GM18907 (cell line): ENCODE measurements around the gene TADA3.
"Not testable (repeated sequence)": the region's sequence is repeated elsewhere in the genome, so short reads cannot be mapped to it uniquely, and the experiment has no call there.

Source experiments
- ATAC-seq: cut with Tn5 transposase; IDR thresholded peaks from one replicate; pipeline ENCODE4 v1.9.1; 2021; ENCODE audit warnings: mild to moderate bottlenecking, moderate library complexity; ENCODE audit not compliant: unreplicated experiment

The TADA3 gene

GRCh38 chr3:9785602-9786001 lies 6.7 kb downstream of the TADA3 start:
- ATAC-seq: no peak

- ATAC-seq: no peak
Observed at GRCh38 chr3:9784965-9785364, 7.3 kb downstream of the TADA3 start.

- ATAC-seq: no peak
Observed at GRCh38 chr3:9783954-9784353, 8.3 kb downstream of the TADA3 start.

GRCh38 chr3:9782770-9783169 lies 9.5 kb downstream of the TADA3 start:
- no peak for ATAC-seq

- no peak for ATAC-seq
Observed at GRCh38 chr3:9781978-9782603, 10.2 kb downstream of the TADA3 start.

- ATAC-seq: no peak
Observed at GRCh38 chr3:9781551-9781950, 10.7 kb downstream of the TADA3 start.

GRCh38 chr3:9780910-9781309 lies 11.4 kb downstream of the TADA3 start:
- no peak for ATAC-seq

GRCh38 chr3:9780458-9780812 lies 11.8 kb downstream of the TADA3 start:
- no peak for ATAC-seq

- ATAC-seq: peak; percentile 68
Observed at GRCh38 chr3:9779721-9780457, 12.4 kb downstream of the TADA3 start.

GRCh38 chr3:9779075-9779593 lies 13.1 kb downstream of the TADA3 start:
- no peak for ATAC-seq

- no peak for ATAC-seq
Observed at GRCh38 chr3:9778143-9779074, 13.9 kb downstream of the TADA3 start.

GRCh38 chr3:9777694-9778021 lies 14.6 kb downstream of the TADA3 start:
- ATAC-seq: no peak

GRCh38 chr3:9776896-9777693 lies 15.2 kb downstream of the TADA3 start:
- ATAC-seq: no peak

- not testable (repeated sequence) for ATAC-seq
Observed at GRCh38 chr3:9771007-9771406, 21.3 kb downstream of the TADA3 start.

- no peak for ATAC-seq
Observed at GRCh38 chr3:9770276-9770812, 21.9 kb downstream of the TADA3 start.

GRCh38 chr3:9769426-9770275 lies 22.6 kb downstream of the TADA3 start, which contains the start of gene CAMK1:
TSS of gene CAMK1 (minus strand) at chr3:9769947. CDS start at chr3:9767749, 2,198 bp downstream.
- no peak for ATAC-seq

- no peak for ATAC-seq
Observed at GRCh38 chr3:9769012-9769411, 23.3 kb downstream of the TADA3 start.

- no peak for ATAC-seq
Observed at GRCh38 chr3:9768141-9768775, 24.0 kb downstream of the TADA3 start.

- ATAC-seq: no peak
Observed at GRCh38 chr3:9767418-9767817, 24.9 kb downstream of the TADA3 start.
